ENCODE data around the gene FOXL2NB. TPM values are rescaled to one million over a fixed set of nuclear protein-coding genes. Genes with fewer than 3 reads are reported as not detected.
"Not testable (repeated sequence)": the region's sequence is repeated elsewhere in the genome, so short reads cannot be mapped to it uniquely, and the experiment has no call there.

Gene FOXL2NB
- total RNA-seq, 1 experiment from 2014 or later = not detected

DNA sequence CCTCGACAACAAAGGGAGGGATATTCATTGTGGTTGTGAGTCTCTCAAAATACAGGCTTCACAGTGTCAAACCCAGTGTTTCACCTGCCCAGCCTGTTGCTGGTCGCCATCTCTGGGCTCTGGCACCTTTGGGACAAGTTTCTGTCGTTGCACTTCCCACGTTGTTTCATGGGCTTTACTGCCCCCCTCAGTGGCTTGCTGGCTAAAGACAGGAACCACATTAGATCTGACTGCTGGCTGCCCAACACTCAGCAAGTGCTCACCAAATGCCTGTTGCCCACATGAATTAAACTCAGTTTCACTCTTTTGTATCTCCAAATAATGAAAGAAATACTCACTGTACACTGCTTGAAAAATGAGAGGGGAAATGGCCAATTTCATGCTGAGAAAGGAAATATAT, 27.7 kb upstream of the FOXL2NB start:
- intact Hi-C loops (cut with micrococcal nuclease; ENCODE audit: unreplicated experiment) = no loop called here
- ChIA-PET POLR2A (ENCODE audit: low non-redundant PET) (no interaction called here), CTCF (interaction anchor here (0.6 to 1.1 kb wide), 2 partner anchors 220 to 411 kb away, joined by 4 to 6 read pairs; no protein-coding TSS in a partner anchor)
- no TSS peak for BruUV-seq (replicated peaks)
- TF ChIP-seq, protein P1, sequence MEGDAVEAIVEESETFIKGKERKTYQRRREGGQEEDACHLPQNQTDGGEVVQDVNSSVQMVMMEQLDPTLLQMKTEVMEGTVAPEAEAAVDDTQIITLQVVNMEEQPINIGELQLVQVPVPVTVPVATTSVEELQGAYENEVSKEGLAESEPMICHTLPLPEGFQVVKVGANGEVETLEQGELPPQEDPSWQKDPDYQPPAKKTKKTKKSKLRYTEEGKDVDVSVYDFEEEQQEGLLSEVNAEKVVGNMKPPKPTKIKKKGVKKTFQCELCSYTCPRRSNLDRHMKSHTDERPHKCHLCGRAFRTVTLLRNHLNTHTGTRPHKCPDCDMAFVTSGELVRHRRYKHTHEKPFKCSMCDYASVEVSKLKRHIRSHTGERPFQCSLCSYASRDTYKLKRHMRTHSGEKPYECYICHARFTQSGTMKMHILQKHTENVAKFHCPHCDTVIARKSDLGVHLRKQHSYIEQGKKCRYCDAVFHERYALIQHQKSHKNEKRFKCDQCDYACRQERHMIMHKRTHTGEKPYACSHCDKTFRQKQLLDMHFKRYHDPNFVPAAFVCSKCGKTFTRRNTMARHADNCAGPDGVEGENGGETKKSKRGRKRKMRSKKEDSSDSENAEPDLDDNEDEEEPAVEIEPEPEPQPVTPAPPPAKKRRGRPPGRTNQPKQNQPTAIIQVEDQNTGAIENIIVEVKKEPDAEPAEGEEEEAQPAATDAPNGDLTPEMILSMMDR (conservative IDR thresholded peaks at IDR 0.05; ENCODE audit: low read depth, low read length) = no peak
- TF ChIP-seq EZH2 (IDR thresholded peaks at IDR 0.05; ENCODE audit: borderline replicate concordance, low read depth, low read length, poor library complexity, severe bottlenecking) = no peak
- no peaks in the 10 kb centered on the region for H3K27me3 ChIP-seq (replicated peaks; ENCODE audit: insufficient read depth, low read depth, low read length, poor library complexity)
- no peak overlapping the region for H3K4me3 ChIP-seq (ENCODE audit: low read depth, low read length, poor library complexity, severe bottlenecking)
- H3K9me3 ChIP-seq (ENCODE audit: low read depth, low read length, poor library complexity, severe bottlenecking) = no peaks in the 10 kb centered on the region
- no peaks in the 10 kb centered on the region for H3K36me3 ChIP-seq (ENCODE audit: insufficient read depth, low read length, poor library complexity, severe bottlenecking)
- DNase-seq (ENCODE audit: low spot score) = no peak
- H3K27ac ChIP-seq (ENCODE audit: low read depth, low read length, poor library complexity, severe bottlenecking) = no peak overlapping the region
- no peaks in the 10 kb centered on the region for H3K4me1 ChIP-seq (ENCODE audit: insufficient read depth, low read length, poor library complexity, severe bottlenecking)

DNA sequence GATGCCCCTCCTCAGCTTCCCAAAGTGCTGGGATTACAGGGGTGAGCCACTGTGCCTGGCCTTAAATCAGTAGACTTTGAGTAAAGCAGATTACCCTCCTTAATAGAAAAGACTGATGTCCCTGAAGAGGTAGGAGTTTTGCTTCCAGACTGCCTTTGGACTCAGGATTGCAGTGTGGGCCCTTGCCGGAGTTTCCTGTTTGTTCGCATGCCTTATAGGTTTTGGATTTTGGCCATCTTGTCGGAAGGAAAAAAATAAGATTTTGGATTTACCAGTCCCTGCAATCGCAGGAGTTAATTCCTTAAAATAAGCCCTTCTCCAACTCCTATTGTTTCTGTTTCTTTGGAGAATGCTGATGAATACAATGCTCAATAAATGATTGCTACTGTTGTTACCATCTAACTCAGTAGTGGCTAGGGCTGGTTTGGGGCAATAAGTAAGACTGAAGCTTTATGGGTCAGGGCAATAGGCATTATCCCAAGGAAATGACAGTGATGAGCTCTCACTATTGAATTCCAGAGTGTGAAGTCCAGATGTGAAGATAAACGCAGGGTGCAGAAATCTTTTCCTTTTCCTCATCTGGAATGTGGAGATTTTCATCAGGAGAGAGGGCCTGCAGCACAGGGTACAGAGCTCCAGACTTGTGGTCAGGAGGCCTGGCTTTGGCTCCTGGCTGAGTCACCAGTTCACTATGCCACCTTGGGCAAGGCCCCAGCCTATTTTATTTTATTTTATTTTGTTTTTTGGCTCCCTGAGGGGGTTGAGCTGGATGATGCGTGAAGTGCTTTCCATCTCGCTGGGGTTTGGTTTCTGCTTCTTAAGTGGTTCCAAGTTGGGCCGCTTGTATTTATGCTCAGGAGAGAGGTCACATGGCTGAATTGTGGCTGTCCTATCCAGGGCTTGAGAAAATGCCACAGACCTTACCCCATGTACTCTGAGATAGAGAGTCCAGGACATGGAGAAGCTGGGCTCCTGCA, 25.4 kb upstream of the FOXL2NB start:
- intact Hi-C loops (cut with micrococcal nuclease; ENCODE audit: unreplicated experiment) = loop anchor here (2.0 kb wide), 1 partner anchor 853 kb away; no protein-coding TSS in a partner anchor
- Histone ChIP-seq H3K36me3 (ENCODE audit: insufficient read depth, low read length, poor library complexity, severe bottlenecking) (no peaks in the 10 kb centered on the region), H3K4me3 (ENCODE audit: low read depth, low read length, poor library complexity, severe bottlenecking) (no peak overlapping the region), H3K27ac (ENCODE audit: low read depth, low read length, poor library complexity, severe bottlenecking) (no peak overlapping the region), H3K27me3 (replicated peaks; ENCODE audit: insufficient read depth, low read depth, low read length, poor library complexity) (no peaks in the 10 kb centered on the region), H3K4me1 (ENCODE audit: insufficient read depth, low read length, poor library complexity, severe bottlenecking) (no peaks in the 10 kb centered on the region), H3K9me3 (ENCODE audit: low read depth, low read length, poor library complexity, severe bottlenecking) (no peaks in the 10 kb centered on the region)
- TF ChIP-seq, protein P1 (conservative IDR thresholded peaks at IDR 0.05; ENCODE audit: low read depth, low read length) = no peak
- no peak for TF ChIP-seq EZH2 (IDR thresholded peaks at IDR 0.05; ENCODE audit: borderline replicate concordance, low read depth, low read length, poor library complexity, severe bottlenecking)
- BruUV-seq (replicated peaks) = no TSS peak
- ChIA-PET POLR2A (ENCODE audit: low non-redundant PET) (no interaction called here), CTCF (interaction anchor here (2.1 kb wide), 1 partner anchor 327 kb away, joined by 11 read pairs; no protein-coding TSS in a partner anchor)
- DNase-seq (ENCODE audit: low spot score) = no peak

DNA sequence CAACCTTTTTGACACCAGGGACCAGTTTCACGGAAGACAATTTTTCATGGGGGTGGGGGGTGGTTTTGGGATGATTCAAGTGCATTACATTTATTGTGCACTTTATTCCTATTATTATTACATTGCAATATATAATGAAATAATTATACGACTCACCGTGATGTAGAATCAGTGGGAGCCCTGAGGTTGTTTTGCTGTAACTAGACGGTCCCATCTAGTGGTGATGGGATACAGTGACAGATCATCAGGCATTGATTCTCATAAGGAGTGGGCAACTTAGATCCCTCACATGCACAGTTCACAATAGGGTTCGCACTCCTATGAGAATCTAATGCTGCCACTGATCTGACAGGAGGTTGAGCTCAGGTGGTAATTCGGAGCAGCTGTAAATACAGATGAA, 24.6 kb upstream of the FOXL2NB start:
- H3K27me3 ChIP-seq (replicated peaks; ENCODE audit: insufficient read depth, low read depth, low read length, poor library complexity); H3K27ac ChIP-seq (ENCODE audit: low read depth, low read length, poor library complexity, severe bottlenecking); BruUV-seq (replicated peaks); POLR2A ChIA-PET (ENCODE audit: low non-redundant PET); H3K9me3 ChIP-seq (ENCODE audit: low read depth, low read length, poor library complexity, severe bottlenecking); H3K36me3 ChIP-seq (ENCODE audit: insufficient read depth, low read length, poor library complexity, severe bottlenecking); H3K4me1 ChIP-seq (ENCODE audit: insufficient read depth, low read length, poor library complexity, severe bottlenecking); H3K4me3 ChIP-seq (ENCODE audit: low read depth, low read length, poor library complexity, severe bottlenecking); DNase-seq (ENCODE audit: low spot score): not testable (repeated sequence)
- intact Hi-C loops (cut with micrococcal nuclease; ENCODE audit: unreplicated experiment) = loop anchor here (2.0 kb wide), 1 partner anchor 854 kb away; no protein-coding TSS in a partner anchor
- CTCF ChIA-PET = interaction anchor here (1.5 to 2.1 kb wide), 2 partner anchors 328 to 443 kb away, joined by 11 read pairs; no protein-coding TSS in a partner anchor

Measured in A673 (cell line).